Gastrocnemius medialis (tissue), 4 donors: ENCODE measurements around the gene TRIM42.

Experiments
- POLR2A ChIP-seq, 2 donors: fragments of 450-650 bp; IDR thresholded peaks; one replicate each; pipeline ENCODE4 v1.6.1; 2017; ENCODE audit warnings: antibody characterized with exemption in 2 of 2, mild to moderate bottlenecking in 2 of 2, moderate library complexity in 2 of 2
- TF ChIP-seq, protein P1 (sequence below), 5 experiments: fragments of 450-650 bp in 3 of 5; fragments of 200-600 bp in 2 of 5; sonication (generic) in 2 of 5; IDR thresholded peaks in 4 of 5; conservative IDR thresholded peaks in 1 of 5; 1 replicate in 4 of 5; 2 replicates in 1 of 5; pipeline ENCODE4 v1.5.1; 2016 to 2019; ENCODE audit warnings: antibody characterized with exemption in 5 of 5, mild to moderate bottlenecking in 3 of 5, moderate library complexity in 3 of 5

DNA sequence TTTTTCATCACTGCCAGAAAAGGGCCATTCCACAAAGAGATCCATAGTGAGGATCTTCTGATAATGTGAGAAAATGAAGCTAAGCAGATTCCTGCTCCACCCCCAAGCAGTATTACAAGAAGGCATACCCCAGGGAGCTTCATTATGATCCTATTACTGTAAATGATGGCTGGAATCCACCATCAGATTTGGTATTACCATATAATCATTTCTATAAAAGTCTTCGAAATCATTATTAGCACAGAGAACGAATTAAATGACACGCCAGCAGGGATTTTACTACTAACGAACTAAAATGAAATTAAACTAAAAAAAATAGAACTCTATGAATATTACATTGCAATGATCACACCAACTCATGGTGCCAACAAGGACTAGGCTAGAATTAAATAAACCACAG is 24.4 kb downstream of the TRIM42 start:
- TF ChIP-seq, protein P1, sequence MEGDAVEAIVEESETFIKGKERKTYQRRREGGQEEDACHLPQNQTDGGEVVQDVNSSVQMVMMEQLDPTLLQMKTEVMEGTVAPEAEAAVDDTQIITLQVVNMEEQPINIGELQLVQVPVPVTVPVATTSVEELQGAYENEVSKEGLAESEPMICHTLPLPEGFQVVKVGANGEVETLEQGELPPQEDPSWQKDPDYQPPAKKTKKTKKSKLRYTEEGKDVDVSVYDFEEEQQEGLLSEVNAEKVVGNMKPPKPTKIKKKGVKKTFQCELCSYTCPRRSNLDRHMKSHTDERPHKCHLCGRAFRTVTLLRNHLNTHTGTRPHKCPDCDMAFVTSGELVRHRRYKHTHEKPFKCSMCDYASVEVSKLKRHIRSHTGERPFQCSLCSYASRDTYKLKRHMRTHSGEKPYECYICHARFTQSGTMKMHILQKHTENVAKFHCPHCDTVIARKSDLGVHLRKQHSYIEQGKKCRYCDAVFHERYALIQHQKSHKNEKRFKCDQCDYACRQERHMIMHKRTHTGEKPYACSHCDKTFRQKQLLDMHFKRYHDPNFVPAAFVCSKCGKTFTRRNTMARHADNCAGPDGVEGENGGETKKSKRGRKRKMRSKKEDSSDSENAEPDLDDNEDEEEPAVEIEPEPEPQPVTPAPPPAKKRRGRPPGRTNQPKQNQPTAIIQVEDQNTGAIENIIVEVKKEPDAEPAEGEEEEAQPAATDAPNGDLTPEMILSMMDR (IDR thresholded peaks at IDR 0.05 in 4 of 5, conservative IDR thresholded peaks at IDR 0.05 in 1 of 5) = no peak
- TF ChIP-seq POLR2A (IDR thresholded peaks at IDR 0.05) = no peak
